K562 (cell line): ENCODE measurements around the gene VPS13D. TPM values are rescaled to one million over a fixed set of nuclear protein-coding genes. Genes with fewer than 3 reads are reported as not detected.

ENCODE experiments used
- ATAC-seq: fragments of 200-7000 bp; cut with Tn5 transposase; 3 replicates; pipeline ENCODE4 v1.9.1; 2020; ENCODE audit warnings: moderate library complexity
- BruUV-seq: library from RNA; stranded (reverse); fragments of 400-500 nt; replicated peaks from 2 replicates; lab custom pipeline; 2021; lab: Mats Ljungman, UMichigan
- CTCF ChIA-PET: fragments of 300-600 bp; formaldehyde crosslinking; extraction: SDS; loops from one replicate; lab custom pipeline; 2021; ENCODE audit warnings: low intra/inter-chr PET ratio; lab: Yijun Ruan, JAX
- POLR2A ChIA-PET: fragments of 300-600, 350-650 bp; sonication (Branson Sonifier 250); formaldehyde crosslinking; extraction: SDS; loops from one replicate; lab custom pipeline; 2021; ENCODE audit warnings: antibody characterized with exemption, inconsistent platforms; lab: Yijun Ruan, JAX
- DNase-seq, 4 experiments: peaks; one replicate each; pipeline versions ENCODE4 v3.0.0 to v3.0.0-alpha.2; 2011 to 2018; ENCODE audit warnings: low spot score in 3 of 4, mixed read lengths in 3 of 4; ENCODE audit errors: extremely low read depth in 1 of 4
- FAIRE-seq: peaks from 2 replicates; lab custom pipeline; 2011; peaks lifted over from hg19 to GRCh38; lab: Jason Lieb, UNC
- H2AFZ ChIP-seq: 2 replicates; pipeline ENCODE4 v1.6.0; 2011; ENCODE audit warnings: low read depth, low read length, control low read depth, inconsistent platforms
- H3K27ac ChIP-seq: fragments of 200-600 bp; 3 replicates; pipeline ENCODE4 v1.8.0; 2011; ENCODE audit warnings: low read depth, mild to moderate bottlenecking, control low read depth, inconsistent platforms, low read length, moderate library complexity, mixed read lengths; ENCODE audit errors: extremely low read depth
- H3K27me3 ChIP-seq, 2 experiments: fragments of 300-600 bp in 1 of 2; 2 replicates in 1 of 2; 3 replicates in 1 of 2; pipeline versions ENCODE4 v1.6.0 to v1.8.0; 2011; ENCODE audit warnings: inconsistent platforms in 2 of 2, low read length in 2 of 2, mild to moderate bottlenecking in 1 of 2, mixed read lengths in 1 of 2, moderate library complexity in 1 of 2; ENCODE audit not compliant: control insufficient read depth in 2 of 2, insufficient read depth in 2 of 2
- H3K36me3 ChIP-seq: fragments of 300-600 bp; 3 replicates; pipeline ENCODE4 v1.8.0; 2011; ENCODE audit warnings: mild to moderate bottlenecking, low read length, inconsistent platforms; ENCODE audit not compliant: control insufficient read depth, insufficient read depth
- H3K4me1 ChIP-seq, 2 experiments: fragments of 200-600 bp in 1 of 2; replicated peaks in 1 of 2; 2 replicates in 1 of 2; 3 replicates in 1 of 2; pipeline versions ENCODE4 v1.5.1 to v1.8.0; 2011; ENCODE audit warnings: inconsistent platforms in 2 of 2, low read length in 2 of 2, mild to moderate bottlenecking in 1 of 2, mixed read lengths in 1 of 2, moderate library complexity in 1 of 2; ENCODE audit not compliant: control insufficient read depth in 2 of 2, insufficient read depth in 2 of 2
- H3K4me2 ChIP-seq: 2 replicates; pipeline ENCODE4 v1.6.1; 2011; ENCODE audit warnings: low read length, control low read depth, inconsistent platforms, mixed read lengths; ENCODE audit not compliant: insufficient read depth
- H3K4me3 ChIP-seq: fragments of 200-600 bp; sonication (generic), shearing (Covaris generic); 2 replicates; pipeline ENCODE4 v1.5.1; 2016; ENCODE audit warnings: control low read depth, inconsistent platforms
- H3K79me2 ChIP-seq: fragments of 200-600 bp; 3 replicates; pipeline ENCODE4 v1.8.0; 2011; ENCODE audit warnings: low read length, inconsistent platforms; ENCODE audit not compliant: control insufficient read depth, insufficient read depth
- H3K9ac ChIP-seq, 2 experiments: 2 replicates each; pipeline versions ENCODE4 v1.6.0 to v1.6.1; 2011; ENCODE audit warnings: low read depth in 2 of 2, low read length in 2 of 2, control low read depth in 1 of 2, inconsistent platforms in 1 of 2, mild to moderate bottlenecking in 1 of 2, mixed read lengths in 1 of 2; ENCODE audit not compliant: insufficient read depth in 1 of 2
- H3K9me1 ChIP-seq: one replicate; pipeline ENCODE4 v1.6.0; 2011; ENCODE audit warnings: inconsistent platforms, mild to moderate bottlenecking, low read length, moderate library complexity; ENCODE audit not compliant: control insufficient read depth, insufficient read depth
- H3K9me3 ChIP-seq: replicated peaks from 2 replicates; pipeline ENCODE4 v1.5.1; 2011; ENCODE audit warnings: low read depth, low read length, inconsistent platforms; ENCODE audit not compliant: control insufficient read depth, insufficient read depth
- H4K20me1 ChIP-seq: replicated peaks from 2 replicates; pipeline ENCODE4 v1.6.1; 2011; ENCODE audit warnings: low read length, inconsistent platforms, mixed read lengths; ENCODE audit not compliant: control insufficient read depth, insufficient read depth
- CEBPB ChIP-seq: fragments of 450-650 bp; IDR thresholded peaks from 2 replicates; pipeline ENCODE4 v1.6.1; 2016; ENCODE audit warnings: missing genetic modification characterization, missing compliant biosample characterization
- CEBPG ChIP-seq, 3 experiments: fragments of 200-800 bp in 1 of 3; sonication (Bioruptor generic) in 1 of 3; sonication (generic) in 1 of 3; formaldehyde crosslinking in 1 of 3; IDR thresholded peaks in 2 of 3; conservative IDR thresholded peaks in 1 of 3; 2 replicates each; pipeline versions ENCODE4 v1.6.1 to v1.8.0; 2016 to 2022; ENCODE audit warnings: missing compliant biosample characterization in 2 of 3, missing genetic modification characterization in 2 of 3, mild to moderate bottlenecking in 1 of 3, missing genetic modification reagents in 1 of 3
- E2F1 ChIP-seq: sonication (generic); formaldehyde crosslinking; IDR thresholded peaks from 2 replicates; pipeline ENCODE4 v1.8.1; 2023; ENCODE audit warnings: mild to moderate bottlenecking, missing genetic modification reagents, moderate library complexity
- ETS2 ChIP-seq: IDR thresholded peaks from 2 replicates; pipeline ENCODE4 v1.6.1; 2016; ENCODE audit warnings: borderline replicate concordance, missing genetic modification characterization, mild to moderate bottlenecking, moderate library complexity, missing compliant biosample characterization; ENCODE audit not compliant: poor library complexity, severe bottlenecking
- FOXP1 ChIP-seq: sonication (generic); formaldehyde crosslinking; IDR thresholded peaks from 2 replicates; pipeline ENCODE4 v1.8.0; 2022; ENCODE audit warnings: mild to moderate bottlenecking, missing genetic modification reagents
- FOXP4 ChIP-seq: sonication (generic); formaldehyde crosslinking; IDR thresholded peaks from 2 replicates; pipeline ENCODE4 v1.8.0; 2022; ENCODE audit warnings: mild to moderate bottlenecking, missing genetic modification reagents, borderline replicate concordance
- GTF2E2 ChIP-seq: fragments of 200-800 bp; sonication (Bioruptor generic); IDR thresholded peaks from 2 replicates; pipeline ENCODE4 v1.6.1; 2016; ENCODE audit warnings: missing genetic modification characterization, missing compliant biosample characterization
- MAX ChIP-seq: sonication (generic); formaldehyde crosslinking; IDR thresholded peaks from 2 replicates; pipeline ENCODE4 v1.9.0; 2022; ENCODE audit warnings: mild to moderate bottlenecking, missing genetic modification reagents
- MLLT1 ChIP-seq, 2 experiments: fragments of 450-650 bp; IDR thresholded peaks; 2 replicates each; pipeline ENCODE4 v1.6.1; 2016
- MTA1 ChIP-seq: fragments of 450-650 bp; IDR thresholded peaks from 2 replicates; pipeline ENCODE4 v1.6.1; 2017; ENCODE audit warnings: borderline replicate concordance
- POLR2G ChIP-seq: fragments of 200-400 bp; formaldehyde crosslinking; IDR thresholded peaks from 2 replicates; pipeline ENCODE4 v1.6.1; 2017; ENCODE audit warnings: low read depth, mild to moderate bottlenecking, antibody characterized with exemption, low read length, moderate library complexity
- TGIF2 ChIP-seq: sonication (generic); formaldehyde crosslinking; IDR thresholded peaks from 2 replicates; pipeline ENCODE4 v1.8.1; 2022; ENCODE audit warnings: mild to moderate bottlenecking, missing genetic modification reagents, moderate library complexity
- ZNF224 ChIP-seq: sonication (generic); formaldehyde crosslinking; IDR thresholded peaks from 2 replicates; pipeline ENCODE4 v1.8.0; 2022; ENCODE audit warnings: mild to moderate bottlenecking, missing genetic modification reagents
- ZNF76 ChIP-seq: fragments of 250-450 bp; sonication (Bioruptor Pico); IDR thresholded peaks from 2 replicates; pipeline ENCODE4 v1.4.0; 2020; ENCODE audit warnings: mild to moderate bottlenecking, moderate library complexity, borderline replicate concordance
- WGBS: fragments of 100-300 bp; shearing (Covaris generic); methylation state at CpG from one replicate; pipeline ENCODE4 v1.1.6; 2016; ENCODE audit warnings: low coverage, mixed read lengths; ENCODE audit not compliant: insufficient coverage; ENCODE audit errors: missing lambda C conversion rate; 5-methylcytosine and 5-hydroxymethylcytosine counted together
- in situ Hi-C: fragments of 300-500 bp; cut with MboI; formaldehyde crosslinking; loops from 4 replicates; pipeline ENCODE4 v1.15.0; 2018; ENCODE audit warnings: inconsistent platforms, mixed read lengths
- intact Hi-C: fragments of 100-400 bp; cut with micrococcal nuclease; formaldehyde crosslinking; loops from 2 replicates; pipeline ENCODE4 v1.14.2; 2022
- polyA plus RNA-seq, 8 experiments: library from polyadenylated mRNA; depleted of rRNA in 4 of 8; stranded (reverse) in 5 of 8; unstranded in 3 of 8; fragments of >200 nt; fragmentation: Nextera tagmentation in 2 of 8; fragmentation: Illumina TruSeq in 1 of 8; extraction: Ambion mirVana in 2 of 8; extraction: Trizol in 1 of 8; gene quantifications; 2 replicates each; pipeline versions ENCODE4 v1.2.1 to v1.2.3, GENCODE V29; 2011 to 2014; ENCODE audit warnings: inconsistent platforms in 1 of 8, missing spikeins in 1 of 8
- total RNA-seq, 7 experiments: library from RNA; depleted of rRNA in 6 of 7; stranded (reverse); fragments of >200 nt in 6 of 7; fragmentation: Illumina TruSeq in 2 of 7; extraction: Trizol in 2 of 7; gene quantifications; 2 replicates each; pipeline versions ENCODE4 v1.2.1 to v1.2.3, GENCODE V29; 2011 to 2021; ENCODE audit warnings: low replicate concordance in 1 of 7
- TF ChIP-seq, protein P1 (sequence below): IDR thresholded peaks from 2 replicates; pipeline ENCODE4 v1.6.1; 2011; ENCODE audit not compliant: insufficient read length; ENCODE audit errors: extremely low read depth

Gene VPS13D
- total and polyA plus RNA-seq, 9 of the 15 experiments (the other 6 are each of a cell fraction or from before 2014, with no cell fraction given), result 6.1 to 51.5 (median 38.5) TPM

GRCh38 chr1:12511128-12511484 is 281.3 kb downstream of the VPS13D start:
- BruUV-seq, result no TSS peak
- no peak for FAIRE-seq
- H3K9me3 ChIP-seq, result no peaks in the 10 kb centered on the region
- H3K4me3 ChIP-seq, result no peak overlapping the region
- ChIA-PET CTCF (no interaction called here), POLR2A (interaction anchor here (0.6 to 3.9 kb wide), 6 partner anchors 14 to 109 kb away, joined by 3 to 26 read pairs (median 5); no protein-coding TSS in a partner anchor)
- H4K20me1 ChIP-seq, result no peaks in the 10 kb centered on the region
- no peak overlapping the region for H2AFZ ChIP-seq
- in situ Hi-C loops, result no loop called here
- no peaks in the 10 kb centered on the region for H3K9me1 ChIP-seq
- DNase-seq, result no peak
- no peaks in the 10 kb centered on the region for H3K79me2 ChIP-seq
- peaks cover 43% of the 10 kb centered on the region for H3K36me3 ChIP-seq
- 89% methylated on average over 3 of the region's 3 CpGs for WGBS
- H3K9ac ChIP-seq, result peak overlapping the region; percentile 44 to 69; a peak in 3 of 4 replicates
- H3K4me2 ChIP-seq, result peak overlapping the region; percentile 59; the same call in 1 of the 2 replicates
- H3K4me1 ChIP-seq, result peaks cover 28 to 30% of the 10 kb centered on the region in 2 experiments
- no peak for ATAC-seq
- intact Hi-C loops, result loop anchor here (5.0 kb wide), 1 partner anchor 104 kb away; no protein-coding TSS in a partner anchor
- TF ChIP-seq ETS2 (no peak), ZNF76 (CRISPR knock-in tag) (no peak), CEBPB (tag) (peak; percentile 66), E2F1 (CRISPR knock-in tag) (no peak), POLR2G (no peak), FOXP4 (no peak), FOXP1 (0 out of 2 replicates have a peak, but pooled peaks have one; percentile 49), MLLT1 (IDR thresholded peaks at IDR 0.05) (no peak), MAX (CRISPR knock-in tag) (0 out of 2 replicates have a peak, but pooled peaks have one; percentile 5), TGIF2 (CRISPR knock-in tag) (no peak), GTF2E2 (peak; percentile 67), ZNF224 (no peak), MTA1 (no peak), CEBPG (CRISPR knock-in tag; IDR thresholded peaks at IDR 0.05) (peak; percentile 53), CEBPG (tag; conservative IDR thresholded peaks at IDR 0.05 in 1 of 2, IDR thresholded peaks at IDR 0.05 in 1 of 2) (peak; percentile 58 to 70; a peak in 3 of 4 replicates)
- TF ChIP-seq, protein P1, sequence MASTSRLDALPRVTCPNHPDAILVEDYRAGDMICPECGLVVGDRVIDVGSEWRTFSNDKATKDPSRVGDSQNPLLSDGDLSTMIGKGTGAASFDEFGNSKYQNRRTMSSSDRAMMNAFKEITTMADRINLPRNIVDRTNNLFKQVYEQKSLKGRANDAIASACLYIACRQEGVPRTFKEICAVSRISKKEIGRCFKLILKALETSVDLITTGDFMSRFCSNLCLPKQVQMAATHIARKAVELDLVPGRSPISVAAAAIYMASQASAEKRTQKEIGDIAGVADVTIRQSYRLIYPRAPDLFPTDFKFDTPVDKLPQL, result no peak
- no peaks in the 10 kb centered on the region for H3K27me3 ChIP-seq
- peak overlapping the region; percentile 71; the same call in 2 of the 3 replicates for H3K27ac ChIP-seq
